Activated B cell treated with CpG ODN at 0.5 μM for 24 hours (primary cell): ENCODE data around the gene ACD. TPM values are rescaled to one million over a fixed set of nuclear protein-coding genes. Genes with fewer than 3 reads are reported as not detected.
A peak's percentile ranks its signal among the peaks of the same experiment; 100 is the strongest.
"Not testable (repeated sequence)": the region's sequence is repeated elsewhere in the genome, so short reads cannot be mapped to it uniquely, and the experiment has no call there.

Experiments used
- ATAC-seq: fragments of 200-7000 bp; cut with Tn5 transposase; one replicate; pipeline ENCODE4 v1.10.0; 2021; ENCODE audit warnings: low read depth, mild to moderate bottlenecking, moderate library complexity
- CTCF ChIA-PET: fragments of 350-600 bp; sonication (Branson Sonifier 250); formaldehyde crosslinking; loops from one replicate; lab custom pipeline; 2021; ENCODE audit warnings: antibody characterized with exemption; lab: Charles Lee
- POLR2A ChIA-PET: fragments of 350-600 bp; sonication (Branson Sonifier 250); formaldehyde crosslinking; loops from one replicate; lab custom pipeline; 2021; ENCODE audit warnings: antibody characterized with exemption; lab: Charles Lee
- DNase-seq: peaks from one replicate; pipeline ENCODE4 v3.0.0; 2022
- H3K27ac Mint-ChIP-seq: one replicate; pipeline ENCODE4 v1.8.0; 2020; ENCODE audit warnings: mixed read lengths
- H3K27me3 Mint-ChIP-seq: one replicate; pipeline ENCODE4 v1.8.0; 2021; ENCODE audit warnings: mixed read lengths
- H3K36me3 Mint-ChIP-seq: one replicate; pipeline ENCODE4 v1.8.0; 2021; ENCODE audit warnings: low read depth, mixed read lengths
- H3K4me1 Mint-ChIP-seq: one replicate; pipeline ENCODE4 v1.8.0; 2021; ENCODE audit warnings: mixed read lengths
- H3K4me3 Mint-ChIP-seq: one replicate; pipeline ENCODE4 v1.8.0; 2020; ENCODE audit warnings: mild to moderate bottlenecking, mixed read lengths
- H3K9me3 Mint-ChIP-seq: one replicate; pipeline ENCODE4 v1.8.0; 2020; ENCODE audit warnings: mixed read lengths
- intact Hi-C: fragments of 100-400 bp; cut with micrococcal nuclease; formaldehyde crosslinking; loops from one replicate; pipeline ENCODE4 v1.15.1; 2024
- total RNA-seq: library from RNA; stranded (reverse); gene quantifications from 2 replicates; pipeline ENCODE4 v1.2.3, GENCODE V29; 2022
- TF ChIP-seq, protein P1 (sequence below): fragments of 200-600 bp; IDR thresholded peaks from one replicate; pipeline ENCODE4 v1.8.0; 2022; ENCODE audit warnings: antibody characterized with exemption, mild to moderate bottlenecking

ACD gene
- total RNA-seq, 1 donor from 2014 or later, result 38.2 TPM

DNA sequence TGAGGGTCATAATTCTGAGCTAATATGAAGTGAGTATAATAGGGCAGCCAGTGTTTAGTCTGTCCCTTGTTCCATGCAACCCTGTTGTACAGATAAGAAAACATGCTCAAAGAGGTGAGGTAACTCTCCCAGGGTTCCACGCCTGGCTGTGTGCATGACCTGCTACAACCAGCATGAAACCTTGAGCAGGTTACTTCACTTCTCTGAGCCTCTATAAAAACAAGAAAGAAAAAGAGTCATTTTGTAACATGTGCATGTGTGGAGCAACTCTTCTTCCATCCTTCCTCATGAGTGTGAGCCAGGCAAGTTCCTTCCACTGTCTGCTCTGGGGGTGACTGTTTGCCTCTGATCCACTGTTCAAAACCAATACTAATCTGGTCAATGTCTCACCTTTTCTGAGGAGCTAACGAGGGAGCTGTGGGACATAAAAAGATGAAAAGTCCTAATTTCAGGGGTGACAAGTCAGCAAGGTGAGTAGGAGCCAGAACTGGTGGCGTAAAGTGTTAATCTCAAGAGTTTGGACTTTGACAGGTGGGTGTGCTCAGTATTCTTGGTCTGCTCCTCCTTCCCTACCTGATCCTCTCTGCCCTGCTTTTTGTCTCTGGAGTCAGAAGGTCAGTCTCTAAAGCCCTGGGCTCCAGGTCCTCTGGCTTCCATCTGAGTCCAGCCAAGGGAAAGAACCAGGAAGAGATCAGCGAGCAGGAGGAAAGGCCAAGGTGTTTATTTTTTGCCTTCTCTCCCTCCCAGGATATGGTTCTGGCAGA, 37.5 kb upstream of the ACD start:
- H3K4me1 Mint-ChIP-seq, result peaks cover 9% of the 10 kb centered on the region
- no peak overlapping the region for H3K27ac Mint-ChIP-seq
- ChIA-PET POLR2A (no interaction called here), CTCF (no interaction called here)
- DNase-seq (no peak), ATAC-seq (no peak)
- intact Hi-C loops, result no loop called here
- H3K4me3 Mint-ChIP-seq, result no peak overlapping the region
- H3K36me3 Mint-ChIP-seq, result peaks cover 12% of the 10 kb centered on the region
- TF ChIP-seq, protein P1, sequence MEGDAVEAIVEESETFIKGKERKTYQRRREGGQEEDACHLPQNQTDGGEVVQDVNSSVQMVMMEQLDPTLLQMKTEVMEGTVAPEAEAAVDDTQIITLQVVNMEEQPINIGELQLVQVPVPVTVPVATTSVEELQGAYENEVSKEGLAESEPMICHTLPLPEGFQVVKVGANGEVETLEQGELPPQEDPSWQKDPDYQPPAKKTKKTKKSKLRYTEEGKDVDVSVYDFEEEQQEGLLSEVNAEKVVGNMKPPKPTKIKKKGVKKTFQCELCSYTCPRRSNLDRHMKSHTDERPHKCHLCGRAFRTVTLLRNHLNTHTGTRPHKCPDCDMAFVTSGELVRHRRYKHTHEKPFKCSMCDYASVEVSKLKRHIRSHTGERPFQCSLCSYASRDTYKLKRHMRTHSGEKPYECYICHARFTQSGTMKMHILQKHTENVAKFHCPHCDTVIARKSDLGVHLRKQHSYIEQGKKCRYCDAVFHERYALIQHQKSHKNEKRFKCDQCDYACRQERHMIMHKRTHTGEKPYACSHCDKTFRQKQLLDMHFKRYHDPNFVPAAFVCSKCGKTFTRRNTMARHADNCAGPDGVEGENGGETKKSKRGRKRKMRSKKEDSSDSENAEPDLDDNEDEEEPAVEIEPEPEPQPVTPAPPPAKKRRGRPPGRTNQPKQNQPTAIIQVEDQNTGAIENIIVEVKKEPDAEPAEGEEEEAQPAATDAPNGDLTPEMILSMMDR, result no peak
- no peaks in the 10 kb centered on the region for H3K27me3 Mint-ChIP-seq
- no peaks in the 10 kb centered on the region for H3K9me3 Mint-ChIP-seq

DNA sequence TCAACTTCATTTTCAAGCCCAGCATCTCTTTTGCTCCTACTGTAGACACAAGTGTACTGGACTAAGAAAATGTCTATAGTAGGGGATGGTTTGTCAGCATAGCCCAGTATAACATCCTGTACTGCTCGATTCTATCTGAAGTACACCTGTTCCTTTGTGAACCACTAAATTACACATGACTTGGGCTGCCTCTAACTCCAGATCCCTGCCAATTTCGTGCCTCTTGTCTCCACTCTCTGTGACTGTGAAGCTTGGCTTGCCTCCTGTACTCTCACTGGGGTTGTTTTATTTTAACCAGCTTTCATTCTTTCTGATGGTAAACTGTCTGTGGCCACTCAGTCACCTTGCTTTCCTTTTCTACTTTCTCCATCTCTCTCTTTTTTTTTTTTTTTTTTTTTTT, 34.6 kb upstream of the ACD start:
- TF ChIP-seq, protein P1, result no peak
- ATAC-seq (no peak), DNase-seq (no peak)
- Mint-ChIP-seq H3K36me3 (peaks cover 14% of the 10 kb centered on the region), H3K27me3 (no peaks in the 10 kb centered on the region), H3K4me1 (peaks cover 20% of the 10 kb centered on the region), H3K27ac (no peak overlapping the region), H3K4me3 (no peak overlapping the region), H3K9me3 (no peaks in the 10 kb centered on the region)
- ChIA-PET CTCF (no interaction called here), POLR2A (interaction anchor here (0.9 kb wide), 1 partner anchor 24 kb away, joined by 13 read pairs; the partner anchor contains the start of gene GFOD2)
- intact Hi-C loops, result no loop called here

DNA sequence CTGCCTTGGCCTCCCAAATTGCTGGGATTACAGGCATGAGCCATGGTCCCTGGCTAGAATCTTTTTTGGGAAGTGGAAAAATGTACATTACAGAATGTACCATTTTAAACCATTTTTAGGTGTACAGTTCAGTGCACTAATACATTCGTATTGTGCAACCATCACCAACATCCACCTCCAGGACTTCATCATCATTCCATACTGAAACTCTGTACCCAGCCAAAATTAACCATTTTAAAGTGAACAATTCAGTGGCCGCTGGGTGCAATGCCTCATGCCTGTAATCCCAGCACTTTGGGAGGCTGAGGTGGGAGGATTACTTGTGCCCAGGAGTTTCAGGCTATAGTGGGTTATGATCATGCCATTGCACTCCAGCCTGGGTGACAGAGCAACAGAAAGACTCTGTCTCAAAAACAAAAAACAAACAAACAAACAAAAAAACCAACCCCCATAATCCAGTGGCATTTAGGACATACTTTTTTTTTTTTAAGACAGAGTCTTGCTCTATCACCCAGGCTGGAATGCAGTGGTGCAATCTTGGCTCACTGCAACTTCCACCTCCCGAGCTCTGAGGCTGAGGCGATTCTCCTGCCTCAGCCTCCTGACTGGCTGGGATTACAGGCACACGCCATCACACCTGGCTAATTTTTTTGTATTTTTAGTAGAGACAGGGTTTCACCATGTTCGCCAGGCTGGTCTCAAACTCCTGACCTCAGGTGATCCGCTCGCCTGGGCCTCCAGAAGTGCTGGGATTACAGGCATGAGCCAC, 33.6 kb upstream of the ACD start:
- H3K4me3 Mint-ChIP-seq, POLR2A ChIA-PET, ATAC-seq, intact Hi-C loops, H3K27ac Mint-ChIP-seq, H3K27me3 Mint-ChIP-seq, H3K9me3 Mint-ChIP-seq, DNase-seq, CTCF ChIA-PET: not testable (repeated sequence)
- Mint-ChIP-seq H3K4me1 (peaks cover 20% of the 10 kb centered on the region), H3K36me3 (peaks cover 14% of the 10 kb centered on the region)

DNA sequence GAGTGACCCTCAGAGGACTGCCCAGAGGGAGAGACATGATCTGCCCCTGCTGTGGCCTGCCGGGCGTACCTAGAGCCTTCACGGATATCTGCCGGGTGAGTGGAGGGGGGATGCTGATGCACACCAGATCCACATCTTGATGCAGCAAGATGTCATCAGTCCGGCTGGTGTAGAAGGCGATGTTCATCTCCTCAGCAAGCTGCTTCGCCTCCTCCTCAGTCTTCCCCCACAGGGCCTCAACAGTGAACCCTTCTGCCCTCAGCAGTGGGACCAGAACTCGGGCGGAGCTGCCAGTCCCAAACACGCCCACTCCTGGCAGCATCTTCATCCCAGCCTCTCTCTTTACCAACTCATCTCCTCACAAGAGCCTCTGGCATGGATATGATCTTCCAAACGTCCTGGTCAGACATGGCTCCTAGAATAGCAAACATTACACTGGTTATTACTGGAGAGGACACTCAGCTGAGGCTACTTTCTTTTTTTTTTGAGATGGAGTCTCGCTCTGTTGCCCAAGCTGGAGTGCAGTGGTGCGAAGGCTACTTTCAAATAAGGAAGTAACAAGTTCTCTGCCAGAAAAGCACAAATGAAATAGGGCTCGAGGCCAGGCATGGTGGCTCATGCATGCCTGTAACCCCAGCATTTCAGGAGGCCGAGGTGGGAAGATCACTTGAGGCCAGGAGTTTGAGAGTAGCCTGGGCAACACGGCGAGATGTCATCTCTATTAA, 25.5 kb upstream of the ACD start:
- DNase-seq (no peak), ATAC-seq (peak; percentile 92)
- intact Hi-C loops, result loop anchor here (5.0 kb wide), 1 partner anchor 122 kb away; the partner anchor contains the start of genes RANBP10 and TSNAXIP1
- TF ChIP-seq, protein P1, result no peak
- Mint-ChIP-seq H3K27me3 (no peaks in the 10 kb centered on the region), H3K36me3 (peaks cover 23% of the 10 kb centered on the region), H3K9me3 (no peaks in the 10 kb centered on the region), H3K27ac (peak overlapping the region; percentile 77), H3K4me3 (peak overlapping the region; percentile 53), H3K4me1 (peaks cover 27% of the 10 kb centered on the region)
- ChIA-PET CTCF (no interaction called here), POLR2A (interaction anchor here (0.9 to 1.9 kb wide), 3 partner anchors 18 to 121 kb away, joined by 3 to 10 read pairs (median 3); partner anchors contain the start of genes GFOD2, RANBP10 and TSNAXIP1)

DNA sequence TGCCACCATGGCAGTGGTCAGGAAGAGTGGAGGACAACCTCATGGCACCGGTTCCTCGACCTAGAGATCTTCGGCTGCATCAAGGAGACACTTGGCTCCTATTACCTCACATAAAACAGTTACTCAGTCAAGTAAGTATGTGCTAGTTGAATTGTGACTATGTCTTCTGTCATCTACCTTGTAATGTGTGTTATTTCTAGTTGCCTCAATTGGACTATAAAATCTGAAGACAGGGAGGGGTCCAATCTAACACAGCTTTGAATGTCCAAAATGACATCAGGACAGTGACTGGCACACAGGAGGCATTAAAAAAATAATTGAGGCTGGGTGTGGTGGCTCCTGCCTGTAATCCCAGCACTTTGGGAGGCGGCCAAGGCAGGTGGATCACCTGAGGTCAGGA, 23.7 kb upstream of the ACD start:
- ATAC-seq, result no peak
- DNase-seq, result no peak
- TF ChIP-seq, protein P1, result no peak
- CTCF ChIA-PET, result interaction anchor here (0.7 kb wide), 1 partner anchor 257 kb away, joined by 3 read pairs; no protein-coding TSS in a partner anchor
- intact Hi-C loops, result no loop called here
- H3K27ac Mint-ChIP-seq, result no peak overlapping the region
- H3K36me3 Mint-ChIP-seq, result peaks cover 24% of the 10 kb centered on the region
- H3K4me1 Mint-ChIP-seq, result peaks cover 27% of the 10 kb centered on the region
- no peak overlapping the region for H3K4me3 Mint-ChIP-seq
- POLR2A ChIA-PET, result no interaction called here
- H3K27me3 Mint-ChIP-seq, result no peaks in the 10 kb centered on the region
- no peaks in the 10 kb centered on the region for H3K9me3 Mint-ChIP-seq
